Central memory CD4-positive, alpha-beta T cell (primary cell): Measurements from ENCODE around the gene IL1A.

ENCODE experiments used
- DNase-seq: peaks from one replicate; pipeline ENCODE4 v3.0.0; 2022

IL1A gene

GRCh38 chr2:112791019-112791418 lies 6.7 kb upstream of the IL1A start:
- DNase-seq = no peak

DNA sequence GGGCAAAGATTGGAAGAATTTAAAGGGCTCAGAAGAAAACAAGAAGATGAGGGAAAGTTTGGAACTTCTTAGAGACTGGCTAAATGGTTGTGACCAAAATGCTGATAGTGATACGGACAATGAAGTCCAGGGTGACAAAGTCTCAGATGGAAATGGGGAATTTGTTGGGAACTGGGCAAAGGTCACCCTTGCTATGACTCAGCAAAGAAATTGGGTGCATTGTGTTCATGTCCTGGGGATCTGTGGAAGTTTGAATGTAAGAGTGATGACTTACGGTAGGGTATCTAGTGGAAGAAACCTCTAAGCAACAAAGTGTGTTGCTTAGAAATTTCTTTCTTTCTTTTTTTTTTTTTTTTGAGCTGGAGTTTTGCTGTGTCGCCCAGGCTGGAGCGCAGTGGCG lies 6.0 kb upstream of the IL1A start:
- no peak for DNase-seq

- no peak for DNase-seq
These were observed 4.9 kb upstream of the IL1A start for GRCh38 chr2:112789186-112789585.

DNA sequence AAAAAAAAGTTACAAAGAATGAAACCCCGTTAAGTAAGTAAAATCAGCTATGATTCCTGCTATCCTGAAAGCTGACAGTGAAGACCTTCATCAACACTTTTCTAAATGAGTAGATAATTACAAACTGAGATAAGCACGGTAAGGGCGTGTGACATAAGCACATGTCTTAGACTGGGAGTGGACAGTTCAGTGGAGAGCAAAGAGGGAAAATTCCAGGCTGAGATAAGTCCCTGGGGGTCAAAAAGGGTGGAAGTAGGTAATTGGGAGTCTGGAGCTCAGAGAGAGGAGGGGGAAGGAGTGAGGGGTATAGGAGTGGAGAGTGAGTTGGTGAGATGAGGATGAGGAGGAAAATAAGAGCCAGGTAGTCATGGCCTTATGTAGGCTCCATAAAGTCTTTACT lies 4.4 kb upstream of the IL1A start:
- no peak for DNase-seq

- DNase-seq = no peak
These were observed 3.6 kb upstream of the IL1A start for GRCh38 chr2:112787729-112788393.

DNA sequence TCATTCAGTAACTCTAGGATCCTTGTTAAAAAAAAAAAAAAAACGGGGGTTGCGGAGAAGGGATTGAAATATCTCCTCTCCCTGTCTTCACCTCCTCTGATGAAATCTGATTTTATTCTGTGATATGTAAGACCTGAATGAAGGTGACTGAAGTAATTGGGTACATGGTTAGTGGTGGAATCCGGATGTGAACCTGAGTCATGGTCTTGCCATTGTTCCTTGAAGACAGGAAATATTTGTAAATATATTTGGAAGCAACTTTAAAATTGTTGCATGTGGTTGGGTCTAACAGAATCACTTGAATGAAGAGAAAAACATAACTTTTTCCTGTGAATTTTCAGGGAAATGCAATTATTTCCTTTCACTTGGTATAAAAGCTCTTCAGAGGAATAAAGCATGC lies 3.0 kb upstream of the IL1A start:
- DNase-seq = no peak

- DNase-seq = no peak
These were observed 1.0 kb downstream of the IL1A start for GRCh38 chr2:112783187-112783714.

GRCh38 chr2:112782234-112782799 lies 2.0 kb downstream of the IL1A start:
- no peak for DNase-seq

- no peak for DNase-seq
These were observed 4.7 kb downstream of the IL1A start for GRCh38 chr2:112779598-112779997.

DNA sequence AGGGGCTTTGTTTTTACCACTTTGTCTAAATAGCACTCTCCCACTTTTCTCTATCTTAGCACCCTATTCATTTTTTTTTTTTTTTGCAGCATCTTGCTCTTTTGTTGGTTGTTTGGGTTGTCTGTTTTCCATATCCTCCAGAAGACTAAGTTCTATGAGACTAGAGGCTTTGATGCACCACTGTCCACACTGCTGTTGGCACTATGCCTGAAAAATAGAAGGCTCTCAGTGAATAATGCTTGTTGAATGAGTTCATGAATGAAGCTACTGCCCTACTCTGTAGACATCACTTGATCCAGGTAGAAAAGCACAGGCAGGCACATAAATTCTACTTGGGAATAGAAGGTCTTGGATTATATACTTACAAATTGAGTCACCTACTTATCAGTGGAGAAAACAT lies 7.3 kb downstream of the IL1A start:
- no peak for DNase-seq

- DNase-seq = no peak
These were observed 8.2 kb downstream of the IL1A start for GRCh38 chr2:112776113-112776512.

DNA sequence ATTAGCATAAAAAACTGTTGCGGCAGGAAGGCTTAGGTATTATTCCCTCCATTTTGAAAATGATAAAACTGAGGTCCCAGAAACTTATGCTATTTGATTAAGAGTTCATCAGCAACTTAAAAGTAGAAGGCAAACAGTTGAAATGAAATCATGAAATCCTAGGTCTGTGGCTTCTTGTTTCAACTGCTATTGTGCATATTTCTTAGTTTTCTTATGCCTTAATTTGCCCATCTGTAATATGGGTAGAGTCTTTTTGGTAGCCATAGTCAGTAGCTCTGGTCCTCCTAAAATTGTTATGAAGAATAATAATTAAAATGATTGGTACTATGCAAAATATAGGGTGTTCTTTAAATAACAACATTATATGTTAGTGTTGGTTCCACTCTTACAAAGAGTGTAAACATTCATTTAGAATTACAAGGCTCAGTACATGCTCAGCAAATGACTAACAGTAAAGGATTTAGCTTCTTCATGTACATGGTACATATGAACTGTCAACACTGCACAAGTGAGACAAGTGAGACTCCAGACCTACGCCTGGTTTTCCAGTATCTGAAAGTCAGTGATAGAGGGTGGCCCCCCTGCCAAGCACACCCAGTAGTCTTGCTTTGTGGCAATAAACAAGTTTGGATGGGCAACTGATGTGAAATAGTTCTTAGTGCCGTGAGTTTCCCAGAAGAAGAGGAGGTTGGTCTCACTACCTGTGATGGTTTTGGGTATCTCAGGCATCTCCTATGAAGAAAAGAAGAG lies 9.6 kb downstream of the IL1A start:
- DNase-seq = no peak

- no peak for DNase-seq
These were observed 10.7 kb downstream of the IL1A start for GRCh38 chr2:112773556-112773955.

- DNase-seq = no peak
These were observed 11.3 kb downstream of the IL1A start for GRCh38 chr2:112772911-112773475.

- no peak for DNase-seq
These were observed 12.0 kb downstream of the IL1A start for GRCh38 chr2:112772322-112772721.

- DNase-seq = no peak
These were observed 15.9 kb downstream of the IL1A start for GRCh38 chr2:112768432-112768831.

DNA sequence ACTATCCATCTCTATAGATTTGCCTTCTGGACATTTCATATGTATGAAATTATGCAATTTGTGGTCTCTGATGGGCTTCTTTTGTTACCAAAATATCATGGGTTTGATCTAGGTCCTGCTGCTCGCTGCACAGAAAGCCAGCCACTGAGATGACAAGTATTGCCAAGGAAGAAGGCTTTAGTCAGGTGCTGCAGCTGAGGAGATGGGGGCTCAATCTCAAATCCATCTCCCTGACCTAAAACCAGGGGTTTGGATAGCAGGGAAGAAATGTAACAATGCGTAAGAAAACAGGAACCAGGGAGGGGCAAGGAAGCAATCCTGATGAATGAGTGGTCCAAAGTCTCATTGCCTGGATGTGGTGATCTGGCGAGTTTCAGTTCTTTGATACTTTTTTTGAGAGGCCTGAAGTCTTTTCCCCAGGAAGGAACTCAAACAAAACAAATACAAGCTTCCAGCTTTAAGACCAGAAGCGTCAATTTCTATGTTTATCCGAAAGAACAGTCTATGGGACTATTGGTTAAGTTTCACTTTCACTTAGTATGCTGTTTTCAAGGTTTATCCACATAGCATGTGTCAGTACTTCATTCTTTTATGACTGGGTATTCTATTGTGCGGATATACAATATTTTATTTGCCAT lies 16.5 kb downstream of the IL1A start:
- no peak for DNase-seq

- DNase-seq = no peak
These were observed 19.0 kb downstream of the IL1A start for GRCh38 chr2:112765251-112765650.

DNA sequence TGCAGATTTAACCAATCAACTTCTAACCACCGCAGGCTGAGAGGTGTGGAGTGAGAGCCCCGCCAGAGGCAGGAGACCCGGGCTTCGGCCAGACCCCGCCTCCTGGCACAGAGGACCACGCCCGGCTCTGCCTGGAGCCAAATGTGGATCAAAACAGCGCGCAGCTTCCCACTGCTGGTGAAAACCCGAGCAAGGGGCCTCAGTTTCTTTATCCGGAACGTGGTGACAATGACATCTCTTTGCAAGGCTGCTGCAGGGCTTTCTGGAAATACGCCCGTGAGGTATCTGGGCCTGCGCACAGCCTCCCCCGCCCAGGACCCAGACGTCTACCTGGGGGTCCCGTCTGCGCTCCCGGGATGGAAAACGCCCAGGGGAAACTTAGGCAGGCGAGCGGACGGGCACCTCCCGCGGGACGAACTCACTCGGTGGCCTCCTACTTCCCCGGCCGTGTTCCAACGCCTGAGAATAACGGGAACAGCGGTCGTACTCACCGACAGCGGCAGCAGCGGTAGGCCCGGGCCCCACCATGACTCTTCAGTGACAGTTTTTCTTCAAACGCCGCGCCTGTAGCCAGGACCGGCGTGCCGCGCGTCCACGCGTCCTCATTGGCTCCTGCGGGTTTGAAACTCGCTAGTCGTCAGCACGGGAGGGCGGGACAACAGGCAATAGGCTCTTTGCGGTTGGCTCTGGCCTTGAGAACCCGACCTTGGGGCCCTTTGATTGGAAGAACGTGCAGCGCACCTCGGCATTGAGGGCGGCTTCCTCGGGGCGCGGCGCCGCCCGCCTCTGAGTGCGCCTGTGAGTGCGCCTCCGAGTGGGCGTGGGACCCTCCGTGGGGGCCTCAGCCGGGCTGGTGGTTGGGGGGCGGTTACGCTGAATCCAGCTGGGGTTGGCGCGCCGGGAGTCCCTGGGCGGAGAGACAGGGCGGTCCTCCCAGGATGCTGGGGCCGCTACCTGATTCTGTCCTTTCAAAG lies 19.9 kb downstream of the IL1A start, which contains the start of gene CKAP2L:
Gene CKAP2L, minus strand, starts transcription at position 539 of the 974 bp plus-strand sequence. Its CDS starts 11 bp downstream, at position 528.
- DNase-seq = peak; percentile 95

DNA sequence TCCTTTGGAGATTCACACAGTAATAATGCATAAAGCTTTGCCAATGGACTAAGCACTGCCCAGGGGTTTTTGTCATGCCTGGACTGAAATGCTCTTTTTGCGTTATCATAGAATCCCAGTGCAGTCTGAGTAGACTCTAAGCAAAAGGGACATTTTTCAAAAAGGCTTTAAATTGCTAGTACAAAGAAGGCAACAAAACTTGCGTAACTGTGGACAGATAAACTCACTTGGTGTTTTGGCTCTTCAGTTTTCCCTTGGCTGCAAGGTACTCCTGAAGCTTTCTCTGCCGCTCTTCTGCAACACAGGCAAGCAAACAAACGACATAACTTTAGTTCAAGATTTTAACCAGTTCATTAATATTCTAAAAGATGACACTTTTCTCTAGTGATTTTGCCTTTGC lies 22.0 kb downstream of the IL1A start:
- no peak for DNase-seq

GRCh38 chr2:112760149-112760548 lies 24.1 kb downstream of the IL1A start:
- DNase-seq = no peak

GRCh38 chr2:112758711-112759110 lies 25.6 kb downstream of the IL1A start:
- no peak for DNase-seq
